CD14-positive monocyte (primary cell): ENCODE results near the gene CCDC12. TPM values are rescaled to one million over a fixed set of nuclear protein-coding genes. Genes with fewer than 3 reads are reported as not detected.

ENCODE experiments used
- DNase-seq, 3 donors: peaks; one replicate each; pipeline ENCODE4 v3.0.0-alpha.2; 2011 to 2022
- H2AFZ ChIP-seq: 2 replicates; pipeline ENCODE4 v1.6.0; 2012; ENCODE audit warnings: mild to moderate bottlenecking, low read depth, low read length, inconsistent platforms; ENCODE audit not compliant: insufficient read depth, poor library complexity, severe bottlenecking
- H3K27ac ChIP-seq, 2 donors: 1 replicate in 1 of 2; 2 replicates in 1 of 2; pipeline ENCODE4 v1.5.1; 2012 to 2013; ENCODE audit warnings: low read length in 2 of 2, control low read depth in 1 of 2, inconsistent platforms in 1 of 2, low read depth in 1 of 2, mild to moderate bottlenecking in 1 of 2
- H3K27me3 ChIP-seq, 2 donors: one replicate each; pipeline versions ENCODE4 v1.6.0 to v1.6.1; 2011 to 2013; ENCODE audit warnings: low read length in 2 of 2; ENCODE audit not compliant: control insufficient read depth in 2 of 2, insufficient read depth in 2 of 2
- H3K36me3 ChIP-seq, 2 donors: replicated peaks in 1 of 2; 1 replicate in 1 of 2; 2 replicates in 1 of 2; pipeline versions ENCODE4 v1.5.1 to v1.6.1; 2012 to 2013; ENCODE audit warnings: low read length in 2 of 2, control low read depth in 1 of 2, inconsistent platforms in 1 of 2, mild to moderate bottlenecking in 1 of 2; ENCODE audit not compliant: insufficient read depth in 2 of 2, control insufficient read depth in 1 of 2
- H3K4me1 ChIP-seq, 2 donors: 1 replicate in 1 of 2; 2 replicates in 1 of 2; pipeline versions ENCODE4 v1.5.1 to v1.6.1; 2012 to 2013; ENCODE audit warnings: low read length in 2 of 2, control low read depth in 1 of 2, inconsistent platforms in 1 of 2, mild to moderate bottlenecking in 1 of 2, moderate library complexity in 1 of 2; ENCODE audit not compliant: insufficient read depth in 2 of 2, control insufficient read depth in 1 of 2
- H3K4me2 ChIP-seq: replicated peaks from 2 replicates; pipeline ENCODE3; 2012; ENCODE audit warnings: low read length, moderate library complexity, mild to moderate bottlenecking; ENCODE audit not compliant: poor library complexity, severe bottlenecking; ENCODE audit errors: extremely low read depth
- H3K4me3 ChIP-seq, 3 experiments: fragments of 200-600 bp in 1 of 3; sonication (generic) in 1 of 3; replicated peaks in 1 of 3; 1 replicate in 2 of 3; 2 replicates in 1 of 3; pipeline ENCODE4 v1.5.1; 2011 to 2013; ENCODE audit warnings: low read length in 3 of 3, mild to moderate bottlenecking in 3 of 3, control low read depth in 2 of 3, low read depth in 2 of 3, inconsistent platforms in 1 of 3, moderate library complexity in 1 of 3
- H3K79me2 ChIP-seq: 2 replicates; pipeline ENCODE4 v1.6.0; 2012; ENCODE audit warnings: mild to moderate bottlenecking, control low read depth, inconsistent platforms, low read length, moderate library complexity; ENCODE audit not compliant: insufficient read depth
- H3K9ac ChIP-seq: 2 replicates; pipeline ENCODE4 v1.6.0; 2017; ENCODE audit warnings: low read length, mild to moderate bottlenecking; ENCODE audit not compliant: insufficient read depth, poor library complexity, severe bottlenecking
- H3K9me3 ChIP-seq, 2 donors: replicated peaks in 1 of 2; 1 replicate in 1 of 2; 2 replicates in 1 of 2; pipeline versions ENCODE4 v1.5.1 to v1.6.1; 2012 to 2013; ENCODE audit warnings: low read length in 2 of 2, control low read depth in 1 of 2; ENCODE audit not compliant: control insufficient read depth in 1 of 2, insufficient read depth in 1 of 2
- H4K20me1 ChIP-seq: 2 replicates; pipeline ENCODE4 v1.6.0; 2012; ENCODE audit warnings: mild to moderate bottlenecking, low read length, control low read depth, moderate library complexity; ENCODE audit not compliant: insufficient read depth
- H3K27ac Mint-ChIP-seq, 7 donors: one replicate each; pipeline ENCODE4 v1.8.0; 2020; ENCODE audit warnings: mild to moderate bottlenecking in 7 of 7, mixed read lengths in 7 of 7, moderate library complexity in 6 of 7, inconsistent platforms in 2 of 7
- H3K27me3 Mint-ChIP-seq, 3 donors: one replicate each; pipeline ENCODE4 v1.8.0; 2021 to 2022; ENCODE audit warnings: low read depth in 3 of 3, mild to moderate bottlenecking in 3 of 3, mixed read lengths in 3 of 3, moderate library complexity in 3 of 3, inconsistent platforms in 1 of 3
- H3K36me3 Mint-ChIP-seq, 2 donors: one replicate each; pipeline ENCODE4 v1.8.0; 2020; ENCODE audit warnings: mixed read lengths in 2 of 2, inconsistent platforms in 1 of 2, mild to moderate bottlenecking in 1 of 2
- H3K4me1 Mint-ChIP-seq: one replicate; pipeline ENCODE4 v1.8.0; 2020; ENCODE audit warnings: mild to moderate bottlenecking, mixed read lengths
- H3K4me3 Mint-ChIP-seq, 2 donors: one replicate each; pipeline ENCODE4 v1.8.0; 2020; ENCODE audit warnings: mild to moderate bottlenecking in 2 of 2, mixed read lengths in 2 of 2, moderate library complexity in 1 of 2
- H3K9me3 Mint-ChIP-seq, 7 donors: one replicate each; pipeline ENCODE4 v1.8.0; 2020 to 2022; ENCODE audit warnings: mixed read lengths in 7 of 7, mild to moderate bottlenecking in 6 of 7, moderate library complexity in 6 of 7, inconsistent platforms in 2 of 7
- CTCF ChIP-seq: fragments of 200-600 bp; IDR thresholded peaks from one replicate; pipeline ENCODE4 v1.8.0; 2022; ENCODE audit warnings: antibody characterized with exemption, mild to moderate bottlenecking
- WGBS: methylation state at CpG from one replicate; pipeline ENCODE4 v1.1.5; 2013; ENCODE audit warnings: missing lambda C conversion rate; ENCODE audit not compliant: insufficient coverage; 5-methylcytosine and 5-hydroxymethylcytosine counted together
- intact Hi-C, 2 donors: fragments of 100-400 bp; cut with micrococcal nuclease; formaldehyde crosslinking; loops; one replicate each; pipeline versions ENCODE4 v1.15.0 to v1.15.1; 2023
- polyA plus RNA-seq, 3 donors: library from polyadenylated mRNA; depleted of rRNA in 1 of 3; unstranded in 2 of 3; stranded (reverse) in 1 of 3; fragments of 300-500 nt in 2 of 3; fragments of >200 nt in 1 of 3; fragmentation: Illumina TruSeq in 2 of 3; gene quantifications; 1 replicate in 2 of 3; 2 replicates in 1 of 3; pipeline ENCODE4 v1.2.3, GENCODE V29; 2012 to 2021

The CCDC12 gene
- polyA plus RNA-seq, 3 donors, result 50.1 to 70.7 (median 55.8) TPM

GRCh38 chr3:46907960-46908293, 68.6 kb downstream of the CCDC12 start:
- Histone ChIP-seq H2AFZ (no peak overlapping the region), H3K4me2 (no peak overlapping the region), H3K79me2 (no peaks in the 10 kb centered on the region), H4K20me1 (no peaks in the 10 kb centered on the region), H3K4me3 (no peak overlapping the region), H3K9me3 (no peaks in the 10 kb centered on the region), H3K36me3 (no peaks in the 10 kb centered on the region), H3K9ac (no peak overlapping the region), H3K27me3 (peaks cover 0 to 3% of the 10 kb centered on the region in 2 donors), H3K27ac (no peak overlapping the region), H3K4me1 (peaks cover 14 to 24% of the 10 kb centered on the region in 2 donors)
- Mint-ChIP-seq H3K4me3 (no peak overlapping the region), H3K27me3 (peaks cover 1 to 7% (median 2%) of the 10 kb centered on the region in 3 donors), H3K36me3 (peaks cover 0 to 4% of the 10 kb centered on the region in 2 donors), H3K9me3 (peaks cover 0 to 1% (median 0%) of the 10 kb centered on the region in 7 donors), H3K27ac (no peak overlapping the region), H3K4me1 (peaks cover 17% of the 10 kb centered on the region)
- TF ChIP-seq CTCF, result no peak
- WGBS, result 88% methylated on average over 1 of the region's 1 CpG
- DNase-seq, result no peak
- intact Hi-C loops, result loop anchor here in 1 of 2 donors (5.0 kb wide), 2 partner anchors 41 to 201 kb away; no protein-coding TSS in a partner anchor

GRCh38 chr3:46907271-46907670, 69.3 kb downstream of the CCDC12 start:
- Mint-ChIP-seq H3K9me3 (peaks cover 0 to 1% (median 0%) of the 10 kb centered on the region in 7 donors), H3K4me3 (no peak overlapping the region), H3K4me1 (peaks cover 22% of the 10 kb centered on the region), H3K36me3 (peaks cover 0 to 2% of the 10 kb centered on the region in 2 donors), H3K27me3 (peaks cover 1 to 7% (median 2%) of the 10 kb centered on the region in 3 donors), H3K27ac (no peak overlapping the region)
- Histone ChIP-seq H3K4me3 (no peak overlapping the region), H3K9ac (no peak overlapping the region), H3K79me2 (no peaks in the 10 kb centered on the region), H3K27ac (no peak overlapping the region), H3K4me1 (peaks cover 14 to 30% of the 10 kb centered on the region in 2 donors), H3K36me3 (no peaks in the 10 kb centered on the region), H4K20me1 (no peaks in the 10 kb centered on the region), H3K27me3 (peaks cover 0 to 3% of the 10 kb centered on the region in 2 donors), H3K9me3 (no peaks in the 10 kb centered on the region), H3K4me2 (no peak overlapping the region), H2AFZ (no peak overlapping the region)
- intact Hi-C loops, result loop anchor here in 1 of 2 donors (5.0 kb wide), 2 partner anchors 40 to 200 kb away; no protein-coding TSS in a partner anchor
- no peak for DNase-seq
- TF ChIP-seq CTCF, result no peak
- 96% methylated on average over 3 of the region's 12 CpGs for WGBS
